NOMO-1 treated with DMSO at 0.1 percent for 48 hours (cell line): Measurements from ENCODE around the gene SNORC.

Experiments
- DNase-seq: peaks from one replicate; lab custom pipeline; 2025; ENCODE audit not compliant: unreplicated experiment; lab: John Stamatoyannopoulos, UW

SNORC gene

DNA sequence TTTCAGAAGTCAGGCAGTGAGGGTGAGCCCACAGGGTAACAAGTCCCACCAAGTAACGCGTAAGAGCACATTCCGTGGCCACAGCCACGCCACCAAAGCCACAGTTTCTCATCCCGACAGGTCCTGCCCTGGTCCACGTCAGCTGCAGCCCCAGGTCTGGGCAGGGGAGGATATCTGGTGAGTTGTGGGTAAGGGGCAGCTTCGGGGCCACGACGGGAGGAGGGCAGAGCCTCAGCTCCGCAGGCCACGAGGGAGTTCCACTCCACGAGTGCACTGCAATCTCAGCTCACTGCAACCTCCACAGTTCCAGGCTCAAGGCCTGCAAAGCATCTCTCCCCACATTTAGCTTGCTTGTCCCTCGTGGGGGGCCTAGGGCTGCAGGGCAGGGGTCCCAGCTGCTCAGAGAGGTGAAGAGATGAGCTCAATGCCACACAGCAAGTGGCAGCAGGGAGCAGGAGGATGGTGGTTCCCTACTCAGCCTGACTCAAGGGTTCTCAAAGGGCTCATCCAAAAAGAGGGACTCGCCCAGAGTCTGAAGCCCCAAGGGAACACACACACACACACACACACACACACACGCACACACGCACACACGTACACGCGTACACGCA lies 12.5 kb downstream of the SNORC start:
- no peak for DNase-seq

DNA sequence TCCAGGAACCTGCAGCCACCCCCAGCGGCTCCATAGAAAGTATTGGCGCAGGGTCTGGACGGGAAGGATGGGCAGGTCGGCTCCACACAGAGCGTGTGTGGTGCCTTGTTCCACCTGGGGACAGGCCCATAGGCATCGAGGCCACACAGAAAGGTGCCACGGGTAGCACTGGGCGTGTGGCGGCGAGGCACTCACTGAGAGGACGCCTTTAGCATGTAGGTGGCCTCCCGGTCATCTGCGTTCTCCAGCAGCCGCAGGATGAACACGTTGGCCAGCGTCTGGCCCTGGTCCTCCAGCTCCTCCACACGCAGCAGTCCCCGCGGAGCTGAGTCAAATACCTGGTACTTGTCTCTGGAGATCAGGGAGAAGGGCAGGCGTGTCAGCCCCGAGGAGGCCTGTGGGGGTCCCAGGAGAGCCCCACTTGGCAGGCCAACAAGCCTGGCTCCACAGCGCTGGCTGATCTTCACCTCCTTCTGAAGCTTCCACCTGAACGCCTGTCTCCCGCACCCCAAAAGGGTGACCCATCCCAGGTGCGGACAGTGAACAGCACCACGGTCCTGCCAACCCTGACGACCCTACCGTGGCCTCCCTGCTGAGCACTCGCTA lies 13.2 kb downstream of the SNORC start:
- no peak for DNase-seq

DNA sequence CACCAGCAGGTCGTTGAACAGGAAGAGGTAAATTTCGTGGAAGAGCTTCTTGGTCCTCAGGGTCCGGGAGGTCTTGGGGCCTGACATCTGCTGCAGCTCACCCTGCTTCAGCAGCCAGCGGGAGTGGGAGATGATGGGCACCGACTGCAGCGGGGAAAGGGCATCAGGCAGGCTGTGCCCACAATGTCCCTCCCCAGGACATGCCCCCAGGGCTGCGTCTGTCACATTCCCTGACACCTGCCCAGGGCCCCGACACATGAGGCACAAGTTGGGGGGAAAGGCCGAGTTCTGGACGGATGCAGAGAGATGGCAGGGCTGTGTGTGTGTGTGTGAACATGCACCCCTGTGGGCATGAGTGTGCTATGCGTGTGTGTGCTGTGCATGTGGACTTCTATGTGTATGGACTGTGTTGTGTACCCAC lies 13.9 kb downstream of the SNORC start:
- no peak for DNase-seq

DNA sequence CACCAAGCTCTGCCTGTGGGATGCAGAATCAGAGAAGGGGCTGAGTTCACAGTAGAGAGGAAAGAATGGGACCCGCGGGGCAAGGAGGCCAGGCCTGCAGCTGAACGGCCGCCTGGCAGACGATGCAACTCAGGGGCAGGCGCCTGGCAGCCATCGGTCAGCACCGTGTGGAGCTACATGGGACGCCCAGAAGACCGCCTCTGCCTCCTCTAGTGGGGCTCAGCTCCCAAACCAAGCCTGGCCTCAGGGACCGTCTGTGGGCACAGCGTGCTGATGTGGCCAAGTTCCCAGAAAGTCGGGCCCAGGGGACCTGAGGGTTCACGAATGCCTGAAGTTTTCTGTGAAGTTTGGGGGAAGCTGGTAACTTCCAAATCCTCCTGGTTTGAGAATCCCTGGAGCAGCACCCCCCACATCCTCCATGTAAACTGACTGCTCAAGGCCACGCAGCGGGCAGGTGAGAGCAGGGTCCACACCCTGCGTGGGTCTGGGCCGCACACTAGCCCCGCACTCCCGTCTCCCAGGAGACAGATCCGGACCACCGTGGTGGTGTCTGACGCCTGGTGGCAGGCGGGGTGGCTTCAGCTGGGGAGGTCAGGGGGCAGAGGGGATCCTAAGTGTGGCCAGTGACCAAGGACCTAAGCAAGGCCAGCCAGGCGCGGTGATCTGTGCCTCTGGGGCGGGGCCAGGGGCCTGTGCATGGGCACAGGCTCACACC lies 14.6 kb downstream of the SNORC start:
- no peak for DNase-seq

DNA sequence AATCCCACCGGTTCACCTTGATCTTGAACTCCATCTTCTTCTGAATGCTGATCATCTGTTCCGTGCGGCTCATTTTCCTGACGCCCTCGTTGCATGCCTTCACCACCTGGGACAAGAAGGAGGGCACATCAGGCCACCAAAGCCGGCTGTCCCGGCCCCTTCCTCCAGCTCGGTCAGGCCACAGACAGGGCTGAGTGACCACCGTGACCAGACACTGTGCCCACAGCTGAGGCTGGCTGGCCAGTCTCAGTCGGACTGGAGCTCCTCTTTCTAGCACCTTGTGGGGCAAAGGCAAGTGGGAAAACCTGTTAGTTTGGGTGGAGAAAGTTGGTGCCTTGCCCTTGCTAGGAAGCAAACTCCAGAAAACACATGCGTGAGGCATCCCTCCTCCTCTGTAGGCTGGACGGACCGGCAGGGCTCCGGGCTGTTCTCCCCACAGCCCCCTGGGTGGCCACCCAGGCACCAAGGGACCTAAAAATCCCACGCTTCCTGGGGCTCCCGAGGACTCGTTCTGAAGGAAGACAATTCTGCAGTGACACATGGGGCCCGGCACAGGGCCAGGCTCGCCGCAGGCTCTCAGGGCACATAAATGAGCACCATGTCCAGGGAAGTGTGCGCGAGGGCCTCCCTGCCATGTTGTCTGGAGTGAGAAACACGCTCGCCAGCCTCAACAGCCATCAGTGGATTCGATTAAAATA lies 15.3 kb downstream of the SNORC start:
- no peak for DNase-seq

DNA sequence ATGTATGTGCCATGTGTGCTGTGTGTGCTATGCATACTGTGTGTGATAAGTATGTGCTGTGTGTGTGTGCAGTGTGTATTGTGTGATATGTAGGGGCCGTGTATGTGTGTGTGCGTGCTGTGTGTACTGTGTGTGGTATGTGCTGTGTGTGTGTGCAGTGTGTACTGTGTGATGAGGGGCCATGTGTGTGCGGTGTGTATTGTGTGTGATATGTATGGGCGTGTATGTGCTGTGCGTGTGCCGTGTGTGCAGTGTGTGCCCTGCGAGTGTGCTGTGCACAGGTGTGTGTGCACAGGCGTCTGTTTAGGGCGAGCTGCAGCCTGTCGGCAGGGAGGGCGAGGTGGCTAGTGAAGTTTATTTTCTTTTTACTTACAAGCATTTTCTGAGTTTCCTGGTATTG lies 16.1 kb downstream of the SNORC start:
- no peak for DNase-seq

DNA sequence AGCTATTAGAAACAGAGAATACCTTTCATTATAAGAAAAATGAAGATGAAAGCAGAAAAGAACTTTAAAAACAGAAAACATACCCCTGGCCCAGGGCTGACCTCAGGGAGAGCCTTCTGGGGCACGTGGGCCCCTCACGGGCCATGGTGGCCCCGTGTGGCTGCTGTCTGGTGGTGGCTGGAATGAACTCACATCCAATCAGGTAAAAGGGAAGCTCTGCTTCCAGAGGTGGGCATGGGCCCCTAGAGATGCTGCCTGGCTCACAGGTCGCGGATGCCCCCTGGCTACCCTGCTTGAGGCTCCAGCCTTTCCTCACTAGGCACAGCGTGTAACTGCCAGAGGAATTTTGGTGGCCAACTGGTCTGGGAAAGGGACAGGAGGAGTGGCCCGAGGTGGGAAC lies 16.6 kb downstream of the SNORC start:
- no peak for DNase-seq

DNA sequence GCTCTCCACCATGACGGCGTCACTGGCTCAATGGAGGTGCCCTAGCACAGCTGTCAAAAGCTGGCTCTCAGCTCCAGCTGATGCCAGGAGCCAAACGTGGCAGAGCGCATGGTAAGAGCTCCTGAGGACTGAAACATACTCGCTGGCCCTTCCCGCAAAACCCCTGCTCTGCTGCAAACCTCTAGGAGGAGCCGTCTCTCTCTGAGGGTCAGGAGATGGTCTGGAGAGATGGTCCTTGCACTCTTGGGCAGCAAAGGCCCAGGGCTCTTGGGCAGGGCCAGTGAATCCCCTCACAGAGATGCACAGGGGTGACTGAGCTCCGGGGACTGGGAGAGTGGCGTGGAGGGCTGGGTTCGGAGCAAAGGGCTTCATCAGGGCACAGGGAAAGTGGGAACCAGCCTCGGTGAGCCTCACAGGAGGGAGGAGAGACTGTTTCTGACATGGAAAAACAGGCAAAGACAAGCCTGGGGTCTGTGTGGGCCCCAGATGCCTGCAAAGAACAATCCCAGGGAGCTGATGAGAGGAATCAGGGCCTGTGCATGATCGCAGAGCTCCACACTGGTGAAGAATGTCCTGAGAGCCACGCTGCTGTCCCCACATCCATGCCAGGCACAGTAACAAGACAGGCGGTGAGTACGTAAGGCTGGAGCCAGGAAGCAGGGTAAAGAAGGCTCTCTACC lies 17.2 kb downstream of the SNORC start:
- DNase-seq: no peak

DNA sequence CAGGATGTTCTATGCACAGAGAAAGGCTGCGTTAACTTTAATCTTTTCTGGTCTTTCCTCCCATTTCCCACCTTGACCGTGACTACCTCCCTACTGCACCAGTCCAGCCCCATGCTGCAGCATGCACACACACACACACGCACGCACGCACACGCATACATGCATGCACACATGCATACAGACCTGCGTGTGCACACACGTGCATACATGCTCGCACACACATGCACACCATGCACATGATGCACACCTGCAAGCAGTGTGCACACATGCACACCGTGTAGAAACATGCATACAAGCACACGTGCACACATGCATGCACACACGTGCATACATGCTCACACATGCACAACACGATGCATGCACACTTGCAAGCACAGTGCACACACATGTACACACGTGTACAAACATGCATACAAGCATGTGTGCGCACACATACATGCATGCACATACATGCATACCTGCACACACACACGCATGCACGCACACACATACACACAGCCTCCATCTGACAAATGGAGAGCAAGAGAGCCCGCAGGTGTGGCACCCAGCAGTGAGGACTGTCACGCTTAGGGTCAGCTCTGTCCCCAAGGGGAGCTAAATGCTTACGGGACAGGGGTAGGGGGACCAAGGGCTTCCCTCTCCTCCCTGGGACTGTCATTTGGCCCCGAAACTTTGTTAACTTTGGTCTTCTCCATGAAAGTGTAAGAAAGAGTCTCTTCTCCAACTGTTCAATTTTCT lies 18.2 kb downstream of the SNORC start:
- DNase-seq: no peak

DNA sequence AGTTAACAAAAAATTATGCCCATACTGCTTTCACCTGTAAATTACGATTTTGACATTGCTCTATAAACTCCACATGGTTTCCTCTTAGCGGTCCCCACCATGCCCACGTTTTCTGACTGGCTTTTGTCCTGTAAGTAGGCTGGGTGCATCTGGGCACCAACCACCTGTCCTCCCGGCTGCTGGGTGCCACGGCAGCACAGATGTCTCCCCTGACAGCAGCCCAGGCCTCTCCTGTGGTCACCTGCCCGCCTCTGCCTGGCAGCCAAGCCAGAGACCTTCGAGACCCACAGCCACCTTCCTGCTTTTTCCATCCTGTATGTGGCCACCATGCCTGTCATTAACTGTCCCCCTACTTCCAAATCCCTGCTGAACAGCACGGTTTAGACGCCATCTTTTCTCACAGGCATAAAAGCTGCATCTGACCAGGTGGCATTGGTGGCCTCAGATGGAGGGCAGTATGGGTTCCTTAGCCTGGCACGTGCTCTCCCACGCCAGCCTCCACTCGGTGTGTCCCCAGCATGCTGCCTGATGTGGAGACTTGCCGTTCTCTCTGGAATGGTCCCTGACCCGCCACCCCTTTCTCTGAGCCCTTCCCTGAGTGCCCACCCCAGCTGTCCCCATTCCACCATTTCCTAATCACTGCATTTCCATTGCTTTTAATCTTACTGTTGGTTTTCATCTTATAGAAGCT lies 18.9 kb downstream of the SNORC start:
- no peak for DNase-seq

DNA sequence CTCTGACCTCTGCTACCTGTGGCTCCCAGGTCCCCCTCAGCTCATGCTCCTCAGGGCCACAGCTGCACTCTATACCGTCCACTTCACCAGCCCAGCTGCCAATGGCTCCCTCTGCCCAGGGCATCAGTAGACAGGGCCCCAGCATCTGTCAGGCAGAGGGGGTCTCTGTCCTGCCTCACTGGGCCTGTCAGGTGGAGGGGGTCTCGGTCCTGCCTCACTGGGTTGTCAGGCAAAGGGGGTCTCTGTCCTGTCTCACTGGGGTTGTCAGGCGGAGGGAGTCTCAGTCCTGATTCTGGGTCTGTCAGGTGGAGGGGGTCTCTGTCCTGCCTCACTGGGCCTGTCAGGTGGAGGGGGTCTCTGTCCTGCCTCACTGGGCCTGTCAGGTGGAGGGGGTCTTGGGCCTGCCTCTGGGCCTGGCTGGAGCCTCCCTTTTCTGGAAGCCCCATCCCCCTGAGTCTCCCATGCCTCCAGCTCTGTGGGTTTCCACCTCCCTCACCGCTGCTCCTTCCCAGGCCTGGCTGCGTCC lies 19.9 kb downstream of the SNORC start:
- DNase-seq: no peak

DNA sequence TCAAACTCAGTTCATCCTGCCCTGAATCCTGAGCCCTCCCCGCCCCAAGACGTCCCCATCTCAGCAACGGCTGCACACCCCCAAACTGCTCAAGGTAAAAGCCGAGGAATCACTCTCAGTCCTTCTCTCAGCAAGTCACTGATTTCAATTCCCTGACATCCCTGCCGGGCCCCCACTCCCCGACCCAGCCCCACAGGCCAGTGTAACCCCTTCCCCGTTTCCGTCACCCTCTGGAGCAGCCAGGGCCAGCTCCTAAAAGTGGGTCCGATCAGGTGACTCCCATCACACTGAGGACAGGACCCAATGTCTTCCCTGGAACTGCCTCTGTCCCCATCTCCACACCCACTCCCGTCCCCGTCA lies 20.5 kb downstream of the SNORC start:
- no peak for DNase-seq

DNA sequence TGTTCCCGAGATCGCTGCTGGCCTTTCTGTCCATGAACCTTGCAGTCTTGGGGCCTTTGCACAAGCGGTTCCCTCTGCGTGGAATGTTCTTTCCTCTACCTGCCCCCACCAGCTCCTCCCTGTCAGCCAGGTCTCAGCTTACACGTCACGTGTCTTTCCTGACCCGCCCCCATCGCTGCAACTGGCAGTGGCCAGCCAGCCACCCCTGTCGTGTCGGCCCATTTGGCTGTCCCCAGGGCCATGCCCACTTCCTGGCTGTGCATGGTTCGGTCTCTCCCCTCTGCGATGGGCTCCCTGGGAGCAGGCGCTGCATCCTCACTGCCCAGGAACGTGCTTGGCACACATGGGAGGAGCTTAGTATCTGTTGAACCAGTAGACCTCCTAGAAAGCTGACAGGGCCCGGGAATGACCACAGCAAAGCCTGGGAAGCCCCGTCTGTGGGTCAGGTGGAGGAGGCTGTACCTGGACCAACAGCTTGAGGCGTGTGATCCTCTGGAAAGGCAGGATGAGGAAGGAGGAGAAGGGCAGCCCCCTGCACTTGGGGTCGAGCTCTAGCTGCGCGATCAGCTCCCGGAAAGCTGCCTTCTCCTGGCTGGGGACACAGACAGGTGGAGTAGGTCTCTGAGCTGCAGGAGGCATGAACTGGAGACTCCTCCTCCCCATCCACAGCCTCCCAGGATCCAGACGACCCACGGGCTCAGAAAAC lies 21.0 kb downstream of the SNORC start:
- no peak for DNase-seq

DNA sequence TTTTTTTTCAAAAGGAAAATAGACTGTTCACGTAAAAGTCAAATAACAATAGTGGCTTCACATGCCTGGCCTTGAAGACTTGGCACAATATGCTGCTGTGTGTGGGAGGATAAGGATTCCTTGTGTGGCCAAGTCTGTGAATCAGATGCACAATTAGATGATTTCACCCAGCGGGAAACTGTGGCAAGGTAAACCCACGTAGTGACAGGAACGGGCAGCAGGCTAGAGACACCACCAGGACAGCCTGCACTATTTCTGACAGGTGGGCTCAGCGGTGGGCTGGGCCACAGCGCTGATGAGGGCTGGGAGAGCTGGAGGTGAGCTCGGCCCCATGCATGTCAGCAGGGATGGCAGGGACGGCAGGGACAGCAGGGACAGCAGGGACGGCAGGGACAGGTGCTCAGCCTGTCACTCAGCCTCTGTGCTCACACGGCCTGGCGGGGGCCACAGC lies 21.6 kb downstream of the SNORC start:
- DNase-seq: no peak

DNA sequence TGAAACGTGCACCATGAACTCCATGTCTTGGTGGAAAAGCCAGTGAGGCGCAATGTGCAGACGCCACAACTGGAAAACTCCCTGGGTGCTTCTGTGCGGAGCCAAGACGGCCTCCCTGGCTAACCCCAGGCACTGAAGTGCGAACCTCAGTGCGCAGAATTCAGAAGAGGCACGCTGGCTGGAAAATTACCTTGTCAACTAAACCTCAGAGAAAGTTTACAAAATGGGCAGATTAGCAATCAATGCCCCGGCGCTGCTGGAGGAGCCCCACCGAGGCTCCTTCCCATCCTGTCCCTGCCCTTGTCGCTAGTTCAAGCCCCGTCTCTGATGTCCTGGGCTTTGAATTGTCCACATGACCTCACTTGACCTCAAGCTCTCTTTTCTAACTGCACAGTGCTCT lies 22.2 kb downstream of the SNORC start:
- DNase-seq: no peak

DNA sequence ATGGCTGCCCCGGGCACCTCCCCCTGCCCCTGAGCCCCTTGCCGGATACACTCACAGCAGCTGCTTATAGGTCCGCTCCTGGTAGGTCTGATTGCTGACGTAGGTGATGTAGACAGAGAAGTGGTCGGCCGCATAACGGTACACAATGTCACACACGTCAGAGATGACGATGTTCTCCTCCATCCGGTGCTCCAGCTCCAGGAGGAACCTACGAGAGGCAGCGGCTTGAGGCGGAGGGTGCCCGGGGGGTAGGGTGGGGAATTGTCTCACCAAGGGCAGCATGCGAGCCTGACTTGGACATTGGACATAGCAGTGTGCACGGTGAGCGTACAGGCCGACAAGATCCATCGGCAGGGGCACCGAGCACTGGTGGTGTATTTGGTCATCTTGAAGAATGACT lies 22.8 kb downstream of the SNORC start:
- no peak for DNase-seq

DNA sequence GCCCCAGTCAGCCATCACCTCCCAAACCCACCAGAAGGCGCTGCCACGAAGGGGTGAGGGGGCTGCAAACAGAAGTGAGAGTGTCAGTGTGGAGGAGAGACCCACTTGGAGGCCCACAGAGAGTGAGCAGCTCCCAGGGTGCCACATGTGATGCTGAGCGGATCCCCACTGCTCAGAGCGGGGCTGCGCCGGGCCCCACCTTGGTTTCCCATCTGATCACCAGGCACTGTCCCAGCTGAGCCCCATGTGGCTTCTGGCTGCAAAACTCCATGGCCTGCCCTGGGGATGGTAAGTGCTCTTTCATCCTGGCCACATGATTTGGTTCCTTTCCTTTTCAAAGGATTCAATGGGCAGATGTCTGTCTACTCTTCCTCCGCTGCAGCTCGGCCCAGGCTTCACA lies 23.8 kb downstream of the SNORC start:
- DNase-seq: no peak

DNA sequence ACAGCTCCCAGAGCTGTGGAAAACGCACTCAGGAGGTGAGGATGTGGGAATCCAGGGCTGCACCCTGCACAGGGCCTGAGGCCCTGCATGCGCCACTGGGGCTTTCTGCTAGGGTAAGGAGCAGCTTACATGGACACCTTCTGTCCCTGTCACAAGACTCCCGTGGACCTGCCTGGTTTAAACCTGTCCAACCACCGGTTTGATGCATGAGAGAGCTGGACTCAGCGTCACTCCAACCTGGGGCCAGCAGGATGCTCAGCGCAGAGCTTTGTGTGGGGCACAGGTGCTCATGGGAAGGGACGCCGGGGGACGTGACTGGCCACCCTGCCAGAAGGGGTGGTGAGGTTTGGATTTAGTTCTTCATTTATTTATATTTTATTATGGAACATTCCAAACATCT lies 24.2 kb downstream of the SNORC start:
- no peak for DNase-seq

DNA sequence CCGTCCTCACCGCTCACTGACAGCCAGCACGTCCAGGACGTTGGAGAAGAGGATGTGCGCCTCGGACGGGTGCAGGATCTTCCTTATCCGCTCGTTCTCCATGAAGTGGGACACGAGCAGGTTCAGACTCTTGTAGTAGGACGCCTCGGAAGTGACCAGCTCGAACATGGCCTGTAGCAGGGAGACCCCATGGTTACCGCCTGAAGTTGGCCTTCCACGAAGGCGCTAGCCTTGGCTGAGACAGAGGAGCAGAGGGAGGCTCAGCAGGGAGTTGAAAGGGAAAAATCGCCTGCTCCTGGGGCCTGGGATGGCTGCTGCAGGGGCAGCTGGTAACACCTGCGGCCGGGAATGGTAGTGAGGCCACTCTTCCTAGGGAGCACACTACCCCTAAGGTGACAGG lies 24.7 kb downstream of the SNORC start:
- no peak for DNase-seq
